Right lobe of liver (tissue), 6 donors: ENCODE measurements around the gene RPRD1A. TPM values are rescaled to one million over a fixed set of nuclear protein-coding genes. Genes with fewer than 3 reads are reported as not detected.

Experiments
- ATAC-seq, 4 donors: fragments of 200-7000 bp; cut with Tn5 transposase; one replicate each; pipeline ENCODE4 v1.9.1; 2020; ENCODE audit warnings: mild to moderate bottlenecking in 4 of 4, moderate library complexity in 4 of 4
- DNase-seq, 3 donors: peaks; one replicate each; pipeline ENCODE4 v3.0.0-alpha.2; 2020
- H3K27ac ChIP-seq, 3 donors: fragments of 200-600 bp; one replicate each; pipeline ENCODE4 v1.8.0; 2022
- H3K27me3 ChIP-seq, 2 donors: fragments of 200-600 bp; one replicate each; pipeline ENCODE4 v1.8.0; 2022
- H3K36me3 ChIP-seq, 4 donors: fragments of 200-600 bp; sonication (generic) in 1 of 4; one replicate each; pipeline versions ENCODE4 v1.5.1 to v1.8.0; 2017 to 2022; ENCODE audit warnings: control low read depth in 1 of 4
- H3K4me1 ChIP-seq, 4 donors: fragments of 200-600 bp; sonication (generic) in 1 of 4; one replicate each; pipeline versions ENCODE4 v1.5.1 to v1.8.0; 2017 to 2022; ENCODE audit warnings: control low read depth in 1 of 4
- H3K4me3 ChIP-seq, 3 donors: fragments of 200-600 bp; one replicate each; pipeline ENCODE4 v1.8.0; 2022
- H3K9me3 ChIP-seq, 4 donors: fragments of 200-600 bp; sonication (generic) in 1 of 4; one replicate each; pipeline versions ENCODE4 v1.5.1 to v1.8.0; 2017 to 2022; ENCODE audit warnings: control low read depth in 1 of 4
- POLR2A ChIP-seq: fragments of 450-650 bp; IDR thresholded peaks from one replicate; pipeline ENCODE4 v1.6.1; 2017; ENCODE audit warnings: antibody characterized with exemption, mild to moderate bottlenecking
- WGBS: methylation state at CpG from one replicate; pipeline ENCODE4 v1.1.6; 2018; ENCODE audit warnings: low coverage, low lambda C conversion rate; ENCODE audit not compliant: insufficient coverage; ENCODE audit errors: missing lambda C conversion rate; 5-methylcytosine and 5-hydroxymethylcytosine counted together
- intact Hi-C, 2 donors: fragments of 100-400 bp; cut with DNase I; formaldehyde crosslinking; loops; one replicate each; pipeline versions ENCODE4 v1.11.2 to v1.14.1; 2022
- total RNA-seq, 6 experiments: library from RNA; depleted of rRNA in 2 of 6; stranded (reverse); fragments of >200 nt in 2 of 6; fragmentation: NEBNext Ultra II Directional in 3 of 6; extraction: Animal tissue kit (Norgen Biotek cat#: 25700) in 3 of 6; gene quantifications; one replicate each; pipeline versions ENCODE4 v1.1.0 to v1.2.4, GENCODE V29; 2016 to 2023
- TF ChIP-seq, protein P1 (sequence below), 4 donors: fragments of 200-600 bp in 3 of 4; fragments of 450-650 bp in 1 of 4; IDR thresholded peaks; one replicate each; pipeline versions ENCODE4 v1.5.1 to v1.8.0; 2016 to 2022; ENCODE audit warnings: antibody characterized with exemption in 4 of 4, mild to moderate bottlenecking in 2 of 4
- donor health status: DM: no; HTN: yes; CAD: no.
- donor health status: DM: no; HTN: no; CAD: no.
- donor health status: DM: no; HTN: no; CAD: no.
- donor health status: DM: no; HTN: yes; CAD: no.
- donor health status: DM: no; HTN: yes; CAD: no.

Gene RPRD1A
- total RNA-seq, 6 experiments from 2014 or later = 14.4 to 28.6 (median 20.9) TPM

DNA sequence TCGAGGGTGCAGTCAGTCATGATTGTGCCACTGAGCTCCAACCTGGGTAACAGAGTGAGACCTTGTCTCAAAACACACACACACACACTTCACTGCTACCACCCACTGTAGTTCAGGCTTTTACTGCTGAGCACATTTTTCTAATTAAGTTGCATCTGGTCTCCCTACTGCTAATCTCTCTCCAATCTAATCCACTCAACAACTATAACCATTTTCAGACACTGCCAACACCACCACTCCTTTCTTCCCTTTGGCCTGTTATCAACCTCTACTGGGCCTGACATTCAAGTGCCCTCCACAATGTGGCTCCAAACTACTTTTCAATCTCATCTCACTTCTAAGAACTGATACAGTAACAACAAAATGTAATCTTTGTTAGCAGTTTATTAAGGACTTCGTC, 50.1 kb downstream of the RPRD1A start:
- Histone ChIP-seq H3K27me3 (no peaks in the 10 kb centered on the region), H3K4me3 (no peak overlapping the region), H3K36me3 (no peaks in the 10 kb centered on the region), H3K9me3 (no peaks in the 10 kb centered on the region), H3K27ac (no peak overlapping the region), H3K4me1 (no peaks in the 10 kb centered on the region)
- intact Hi-C loops = loop anchor here in 1 of 2 donors (5.0 kb wide), 1 partner anchor 270 kb away; no protein-coding TSS in a partner anchor
- 94% methylated on average over 1 of the region's 2 CpGs for WGBS
- DNase-seq (no peak), ATAC-seq (no peak)
- TF ChIP-seq, protein P1, sequence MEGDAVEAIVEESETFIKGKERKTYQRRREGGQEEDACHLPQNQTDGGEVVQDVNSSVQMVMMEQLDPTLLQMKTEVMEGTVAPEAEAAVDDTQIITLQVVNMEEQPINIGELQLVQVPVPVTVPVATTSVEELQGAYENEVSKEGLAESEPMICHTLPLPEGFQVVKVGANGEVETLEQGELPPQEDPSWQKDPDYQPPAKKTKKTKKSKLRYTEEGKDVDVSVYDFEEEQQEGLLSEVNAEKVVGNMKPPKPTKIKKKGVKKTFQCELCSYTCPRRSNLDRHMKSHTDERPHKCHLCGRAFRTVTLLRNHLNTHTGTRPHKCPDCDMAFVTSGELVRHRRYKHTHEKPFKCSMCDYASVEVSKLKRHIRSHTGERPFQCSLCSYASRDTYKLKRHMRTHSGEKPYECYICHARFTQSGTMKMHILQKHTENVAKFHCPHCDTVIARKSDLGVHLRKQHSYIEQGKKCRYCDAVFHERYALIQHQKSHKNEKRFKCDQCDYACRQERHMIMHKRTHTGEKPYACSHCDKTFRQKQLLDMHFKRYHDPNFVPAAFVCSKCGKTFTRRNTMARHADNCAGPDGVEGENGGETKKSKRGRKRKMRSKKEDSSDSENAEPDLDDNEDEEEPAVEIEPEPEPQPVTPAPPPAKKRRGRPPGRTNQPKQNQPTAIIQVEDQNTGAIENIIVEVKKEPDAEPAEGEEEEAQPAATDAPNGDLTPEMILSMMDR (IDR thresholded peaks at IDR 0.05) = no peak
- no peak for TF ChIP-seq POLR2A

DNA sequence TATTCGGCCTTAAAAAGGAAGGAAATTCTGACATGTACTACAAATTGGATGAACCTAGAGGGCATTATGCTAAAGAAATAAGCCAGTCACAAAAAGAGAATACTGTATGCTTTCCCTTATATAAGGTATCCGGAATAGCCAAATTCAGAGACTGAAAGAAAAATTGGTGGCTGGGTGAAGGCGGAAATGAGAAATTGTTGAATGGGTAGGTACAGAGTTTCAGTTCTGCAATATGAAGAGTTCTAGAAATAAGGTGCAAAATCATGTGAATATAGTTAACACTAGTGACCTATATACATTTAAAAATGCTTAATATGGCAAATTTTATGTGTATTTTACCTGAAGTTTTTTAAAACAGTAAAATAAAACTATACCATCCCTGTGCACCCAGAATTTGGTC, 51.7 kb downstream of the RPRD1A start:
- Histone ChIP-seq H3K4me3 (no peak overlapping the region), H3K27me3 (no peaks in the 10 kb centered on the region), H3K36me3 (no peaks in the 10 kb centered on the region), H3K9me3 (no peaks in the 10 kb centered on the region), H3K4me1 (no peaks in the 10 kb centered on the region), H3K27ac (no peak overlapping the region)
- TF ChIP-seq, protein P1 (IDR thresholded peaks at IDR 0.05) = no peak
- intact Hi-C loops = loop anchor here in 1 of 2 donors (5.0 kb wide), 1 partner anchor 272 kb away; no protein-coding TSS in a partner anchor
- ATAC-seq = no peak
- no peak for DNase-seq
- 88% methylated on average over 3 of the region's 3 CpGs for WGBS

DNA sequence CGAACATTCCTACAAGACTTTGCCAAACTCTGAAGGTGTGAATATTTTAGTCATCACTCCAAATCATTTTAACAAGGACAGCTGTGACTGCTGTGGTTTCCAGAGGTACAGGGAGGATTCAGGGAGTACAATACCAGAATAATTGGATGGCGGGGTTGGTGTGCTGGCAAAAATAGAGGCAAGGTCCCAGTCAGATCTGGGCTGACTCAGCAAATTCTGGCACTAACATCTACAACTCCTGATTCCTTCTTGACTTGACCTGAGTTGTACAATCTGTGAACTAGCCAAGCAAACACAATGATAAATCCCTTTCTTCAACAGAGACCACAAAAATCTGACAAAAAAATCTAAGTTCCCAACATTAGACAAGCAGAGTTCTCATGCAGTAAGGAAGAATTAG, 54.5 kb downstream of the RPRD1A start:
- Histone ChIP-seq H3K27me3 (no peaks in the 10 kb centered on the region), H3K4me1 (no peaks in the 10 kb centered on the region), H3K9me3 (no peaks in the 10 kb centered on the region), H3K36me3 (no peaks in the 10 kb centered on the region), H3K27ac (no peak overlapping the region), H3K4me3 (no peak overlapping the region)
- intact Hi-C loops = no loop called here
- 94% methylated on average over 2 of the region's 2 CpGs for WGBS
- DNase-seq (no peak), ATAC-seq (no peak)
- TF ChIP-seq POLR2A = no peak
- TF ChIP-seq, protein P1 (IDR thresholded peaks at IDR 0.05) = no peak

DNA sequence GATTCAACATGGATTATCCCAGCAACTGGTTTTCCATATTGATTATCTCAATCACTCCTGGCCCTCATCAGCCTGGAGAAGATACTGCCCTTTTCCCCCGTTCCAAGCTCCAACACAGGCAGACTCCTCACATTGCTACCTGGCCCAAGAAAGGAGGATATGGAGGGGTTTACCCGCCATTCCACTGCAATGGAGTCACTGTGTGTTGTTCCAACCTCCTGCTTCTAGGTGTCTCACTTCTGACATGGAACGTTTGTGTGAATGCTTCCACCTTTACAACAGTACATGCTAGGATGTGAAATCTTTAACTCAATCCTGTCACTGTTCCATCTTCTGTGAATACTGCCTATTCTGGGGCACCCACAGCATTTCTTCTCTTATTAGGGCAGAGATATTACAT, 58.1 kb downstream of the RPRD1A start:
- DNase-seq (no peak), ATAC-seq (no peak)
- intact Hi-C loops = no loop called here
- TF ChIP-seq POLR2A = no peak
- TF ChIP-seq, protein P1 (IDR thresholded peaks at IDR 0.05) = no peak
- no peak overlapping the region for H3K27ac ChIP-seq
- no peaks in the 10 kb centered on the region for H3K36me3 ChIP-seq
- no peaks in the 10 kb centered on the region for H3K9me3 ChIP-seq
- no peak overlapping the region for H3K4me3 ChIP-seq
- WGBS = 100% methylated on average over 1 of the region's 3 CpGs
- H3K4me1 ChIP-seq = no peaks in the 10 kb centered on the region
- H3K27me3 ChIP-seq = no peaks in the 10 kb centered on the region

DNA sequence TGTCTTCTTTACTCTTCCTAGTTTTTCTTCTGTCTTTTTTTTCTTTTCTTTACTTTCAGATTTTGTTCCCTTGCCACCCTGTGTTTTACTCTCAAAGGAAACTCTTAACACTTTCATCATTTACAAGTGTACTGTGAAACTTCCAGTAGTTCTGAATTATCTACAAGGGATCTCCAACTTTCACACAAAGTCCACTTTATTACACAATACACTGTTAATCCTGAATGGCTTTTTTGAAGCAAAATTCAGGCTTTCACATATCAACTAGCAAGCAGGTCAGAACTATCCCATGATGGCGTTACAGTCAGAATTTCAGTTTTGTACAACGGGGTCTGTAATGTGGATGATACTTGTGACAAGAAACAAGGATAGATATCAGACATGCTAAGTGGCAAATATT, 60.4 kb downstream of the RPRD1A start:
- no peaks in the 10 kb centered on the region for H3K36me3 ChIP-seq
- no peaks in the 10 kb centered on the region for H3K27me3 ChIP-seq
- 92% methylated on average over 2 of the region's 2 CpGs for WGBS
- H3K4me1 ChIP-seq = no peaks in the 10 kb centered on the region
- no peak overlapping the region for H3K4me3 ChIP-seq
- H3K27ac ChIP-seq = no peak overlapping the region
- intact Hi-C loops = no loop called here
- DNase-seq (no peak), ATAC-seq (peak in 1 of 4 donors; percentile 35)
- no peaks in the 10 kb centered on the region for H3K9me3 ChIP-seq
- TF ChIP-seq, protein P1 (IDR thresholded peaks at IDR 0.05) = no peak
- TF ChIP-seq POLR2A = no peak
